Measurements from ENCODE around the gene LOXL1. TPM values are rescaled to one million over a fixed set of nuclear protein-coding genes. Genes with fewer than 3 reads are reported as not detected.

Gene LOXL1
- polyA plus RNA-seq, 2 donors = 7.2 to 9.6 TPM

DNA sequence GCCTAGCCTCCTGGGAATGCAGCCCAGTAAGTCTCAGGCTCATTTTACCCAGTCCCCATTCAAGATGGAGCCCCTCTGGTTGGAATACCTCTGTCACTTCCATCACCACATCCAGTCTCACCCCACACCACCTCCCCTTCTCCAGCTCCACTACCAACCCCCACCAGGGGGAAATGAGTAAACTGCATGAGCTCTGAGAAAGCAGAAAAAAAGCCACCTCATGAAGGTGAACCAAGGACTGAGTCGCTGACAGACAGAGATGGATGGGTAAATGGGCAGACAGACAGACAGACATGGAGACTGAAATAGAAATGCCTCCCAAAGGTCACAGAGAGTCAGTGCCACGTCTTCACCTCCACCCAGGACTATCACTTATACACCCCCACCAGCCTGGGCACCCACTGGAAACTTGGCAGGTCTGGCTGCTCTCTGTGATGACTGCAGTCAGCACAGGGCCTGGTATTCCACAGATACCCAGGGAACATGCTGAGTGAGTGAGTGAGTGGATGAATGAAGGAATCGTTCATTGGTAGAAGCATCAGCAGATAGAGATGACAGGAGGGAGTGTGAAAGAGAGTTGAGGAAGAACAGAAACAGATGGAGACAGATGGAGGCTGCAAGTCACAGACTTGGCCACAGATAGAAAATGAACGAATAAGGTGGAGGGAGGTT, 4.9 kb upstream of the LOXL1 start:
- Histone ChIP-seq H3K36me3 (ENCODE audit: control insufficient read depth in 2 of 2, insufficient read depth in 2 of 2, low read length in 1 of 2) (no peaks in the 10 kb centered on the region), H3K4me1 (ENCODE audit: control insufficient read depth in 2 of 2, insufficient read depth in 2 of 2, low read length in 1 of 2) (peaks cover 0 to 20% of the 10 kb centered on the region in 2 donors), H3K27ac (ENCODE audit: low read depth in 2 of 2, low read length in 1 of 2) (no peak overlapping the region)

DNA sequence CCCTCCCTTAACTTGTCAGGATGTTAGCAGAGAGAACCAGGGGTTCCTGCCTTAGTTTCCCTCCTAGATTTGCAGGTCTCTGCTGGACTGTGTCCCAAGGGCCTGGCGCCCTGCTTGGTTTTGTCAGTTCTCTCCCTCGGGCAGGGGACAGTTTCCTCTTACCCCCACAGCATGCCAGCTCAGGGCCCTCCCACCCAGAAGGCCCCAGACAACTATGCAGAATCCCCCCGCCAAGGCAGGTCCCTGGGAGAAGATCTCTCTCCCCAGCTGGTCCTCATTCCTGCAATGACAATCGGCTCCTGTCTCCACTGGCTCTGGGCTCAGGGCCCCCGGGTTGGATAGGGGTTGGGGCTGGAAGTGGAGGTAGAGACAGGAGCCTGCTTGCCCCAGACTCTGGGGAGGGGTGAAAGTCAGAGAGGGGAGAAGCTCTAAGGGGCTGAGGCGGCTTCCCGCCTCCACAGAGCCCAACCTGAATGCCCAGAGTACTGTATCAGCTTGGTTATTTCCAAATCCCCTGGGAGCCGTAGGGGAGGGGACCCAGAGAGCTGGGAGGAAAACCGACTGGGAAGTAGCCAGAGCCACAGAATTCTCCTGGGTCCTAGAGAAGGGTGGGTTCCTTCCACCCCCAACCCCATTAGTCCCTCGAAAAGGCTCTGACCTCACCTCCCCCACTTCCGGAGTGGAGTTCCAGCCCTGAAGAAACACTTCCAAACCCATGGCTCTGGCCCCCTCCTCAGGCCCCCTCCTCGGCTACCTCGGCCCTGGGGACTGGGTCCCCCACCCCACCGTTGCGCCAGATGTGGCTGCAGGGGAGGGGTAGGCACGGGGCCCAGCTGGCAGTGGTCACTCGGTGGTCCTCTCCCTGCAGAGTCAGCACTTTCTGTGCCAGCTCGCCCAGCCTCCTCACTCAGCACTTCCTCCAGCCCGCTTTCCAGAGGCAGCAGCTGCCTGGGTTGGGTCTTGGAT, 3.8 kb upstream of the LOXL1 start:
- Histone ChIP-seq H3K27me3 (ENCODE audit: control insufficient read depth in 1 of 2, insufficient read depth in 2 of 2, low read length in 2 of 2) (no peaks in the 10 kb centered on the region), H3K4me1 (ENCODE audit: control insufficient read depth in 2 of 2, insufficient read depth in 2 of 2, low read length in 1 of 2) (peaks cover 0 to 27% of the 10 kb centered on the region in 2 donors), H3K36me3 (ENCODE audit: control insufficient read depth in 2 of 2, insufficient read depth in 2 of 2, low read length in 1 of 2) (no peaks in the 10 kb centered on the region), H3K4me3 (ENCODE audit: low read depth in 1 of 2, low read length in 2 of 2) (no peak overlapping the region), H3K27ac (ENCODE audit: low read depth in 2 of 2, low read length in 1 of 2) (peak overlapping the region; percentile 48 to 66), H3K9me3 (ENCODE audit: control insufficient read depth in 2 of 2, insufficient read depth in 1 of 2, low read depth in 1 of 2, low read length in 1 of 2) (peaks cover 0 to 3% of the 10 kb centered on the region in 2 donors)
- 37 to 48% methylated on average over 18 to 19 of the region's 19 CpGs for WGBS, 2 donors

More for the DNA sequence above, 4.9 kb upstream of the LOXL1 start:
- H3K4me3 ChIP-seq (ENCODE audit: low read depth in 1 of 2, low read length in 2 of 2) = no peak overlapping the region
- H3K27me3 ChIP-seq (ENCODE audit: control insufficient read depth in 1 of 2, insufficient read depth in 2 of 2, low read length in 2 of 2) = no peaks in the 10 kb centered on the region
- 71 to 79% methylated on average over 4 of the region's 4 CpGs for WGBS, 2 donors
- H3K9me3 ChIP-seq (ENCODE audit: control insufficient read depth in 2 of 2, insufficient read depth in 1 of 2, low read depth in 1 of 2, low read length in 1 of 2) = no peaks in the 10 kb centered on the region

DNA sequence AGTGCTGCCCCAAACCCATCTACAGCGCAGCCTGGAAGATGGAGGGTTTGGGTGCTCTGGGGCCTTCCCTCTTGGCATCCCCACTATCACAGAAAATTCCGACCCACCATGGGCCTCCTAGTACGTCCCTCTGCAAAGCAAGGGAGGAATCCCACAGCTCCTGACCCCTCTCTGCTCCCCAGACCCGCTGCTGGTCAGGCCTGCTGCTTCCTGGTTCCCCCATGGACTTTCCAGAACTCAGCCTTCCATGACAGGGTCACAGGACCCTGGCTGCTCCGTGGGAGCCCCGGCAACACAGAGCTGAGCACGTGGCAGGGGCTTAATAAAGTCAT, 3.1 kb upstream of the LOXL1 start:
- WGBS, 2 donors = 63 to 68% methylated on average over 7 of the region's 7 CpGs
- no peaks in the 10 kb centered on the region for H3K27me3 ChIP-seq (ENCODE audit: control insufficient read depth in 1 of 2, insufficient read depth in 2 of 2, low read length in 2 of 2)
- peaks cover 0 to 3% of the 10 kb centered on the region in 2 donors for H3K9me3 ChIP-seq (ENCODE audit: control insufficient read depth in 2 of 2, insufficient read depth in 1 of 2, low read depth in 1 of 2, low read length in 1 of 2)
- no peak overlapping the region for H3K4me3 ChIP-seq (ENCODE audit: low read depth in 1 of 2, low read length in 2 of 2)
- H3K27ac ChIP-seq (ENCODE audit: low read depth in 2 of 2, low read length in 1 of 2) = peak overlapping the region; percentile 48 to 66
- peaks cover 0 to 30% of the 10 kb centered on the region in 2 donors for H3K4me1 ChIP-seq (ENCODE audit: control insufficient read depth in 2 of 2, insufficient read depth in 2 of 2, low read length in 1 of 2)
- no peaks in the 10 kb centered on the region for H3K36me3 ChIP-seq (ENCODE audit: control insufficient read depth in 2 of 2, insufficient read depth in 2 of 2, low read length in 1 of 2)

DNA sequence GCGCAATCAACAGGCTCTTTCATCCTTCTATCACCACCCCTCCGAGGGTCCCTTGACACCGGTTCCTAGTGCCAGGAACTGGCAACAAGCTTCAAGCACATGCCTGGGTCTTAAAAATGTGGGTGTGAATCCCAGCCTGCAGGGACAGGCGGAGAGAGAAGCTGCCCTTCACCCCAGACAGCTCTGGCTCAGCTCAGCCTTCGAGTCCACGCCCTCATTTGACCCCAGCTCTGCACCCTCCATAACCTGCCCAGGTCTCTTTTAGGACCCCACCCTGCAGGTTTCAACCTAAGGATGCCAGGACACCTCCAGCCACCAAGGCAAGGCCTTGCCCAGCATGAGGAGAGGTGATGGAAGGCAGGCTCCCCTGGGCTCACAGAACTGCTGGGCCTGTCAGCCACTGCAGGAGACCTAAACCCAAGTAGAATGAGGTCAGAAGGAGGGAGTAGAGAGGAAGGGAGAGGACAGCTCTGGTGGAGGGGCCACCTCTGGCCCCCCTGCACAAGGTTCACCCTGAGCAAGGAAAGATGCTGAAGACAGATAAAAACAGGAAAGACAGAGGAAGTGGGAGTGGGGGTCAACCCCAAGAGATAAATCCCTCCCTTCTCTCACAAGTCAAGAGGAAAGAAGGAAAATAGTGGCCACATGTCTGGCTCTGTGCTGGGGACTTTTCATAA, 2.6 kb upstream of the LOXL1 start:
- Histone ChIP-seq H3K4me3 (ENCODE audit: low read depth in 1 of 2, low read length in 2 of 2) (no peak overlapping the region), H3K27me3 (ENCODE audit: control insufficient read depth in 1 of 2, insufficient read depth in 2 of 2, low read length in 2 of 2) (no peaks in the 10 kb centered on the region), H3K27ac (ENCODE audit: low read depth in 2 of 2, low read length in 1 of 2) (peak overlapping the region; percentile 48 to 79), H3K36me3 (ENCODE audit: control insufficient read depth in 2 of 2, insufficient read depth in 2 of 2, low read length in 1 of 2) (no peaks in the 10 kb centered on the region), H3K9me3 (ENCODE audit: control insufficient read depth in 2 of 2, insufficient read depth in 1 of 2, low read depth in 1 of 2, low read length in 1 of 2) (peaks cover 0 to 3% of the 10 kb centered on the region in 2 donors), H3K4me1 (ENCODE audit: control insufficient read depth in 2 of 2, insufficient read depth in 2 of 2, low read length in 1 of 2) (peaks cover 0 to 32% of the 10 kb centered on the region in 2 donors)
- whole genome bisulfite sequencing, 2 donors = 49 to 59% methylated on average over 6 of the region's 6 CpGs

DNA sequence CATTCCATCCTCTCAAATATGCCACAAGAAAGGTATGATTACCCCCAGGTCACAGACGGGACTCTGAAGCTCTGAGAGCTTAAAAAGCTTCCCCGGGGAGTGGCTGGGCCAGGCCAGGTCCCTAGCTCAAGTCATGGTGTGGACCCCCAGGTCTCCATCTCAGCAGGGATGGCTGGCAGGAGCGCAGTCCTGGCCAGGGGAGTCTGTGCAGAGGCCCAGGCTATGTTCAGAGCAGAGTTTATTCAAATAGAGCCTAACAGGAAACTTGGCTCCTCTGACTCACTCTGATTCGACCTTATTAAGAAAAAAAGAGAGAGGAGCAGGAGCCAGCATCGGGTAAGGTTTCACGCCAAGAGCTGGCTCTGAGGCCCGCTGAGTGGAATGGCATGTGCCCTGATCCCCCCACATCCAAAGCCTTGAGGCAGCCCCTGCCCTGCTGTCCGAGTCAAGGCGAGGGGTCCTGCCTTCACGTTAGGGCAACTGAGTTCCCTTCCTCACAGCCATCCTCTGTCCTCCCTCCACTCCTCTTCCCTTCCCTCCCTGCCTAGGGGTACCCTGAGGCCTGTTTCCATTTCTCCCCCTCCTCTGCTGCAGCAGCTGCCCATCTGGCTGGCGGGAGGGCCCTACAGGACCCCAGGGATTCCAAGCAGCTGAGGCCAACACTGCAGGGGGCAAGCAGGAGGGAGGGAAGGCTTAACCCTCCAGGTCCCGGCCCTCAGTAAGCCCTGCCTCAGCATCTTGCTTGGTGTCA, 1.9 kb upstream of the LOXL1 start:
- Histone ChIP-seq H3K4me1 (ENCODE audit: control insufficient read depth in 2 of 2, insufficient read depth in 2 of 2, low read length in 1 of 2) (peaks cover 0 to 32% of the 10 kb centered on the region in 2 donors), H3K27me3 (ENCODE audit: control insufficient read depth in 1 of 2, insufficient read depth in 2 of 2, low read length in 2 of 2) (no peaks in the 10 kb centered on the region), H3K27ac (ENCODE audit: low read depth in 2 of 2, low read length in 1 of 2) (peak overlapping the region; percentile 79), H3K4me3 (ENCODE audit: low read depth in 1 of 2, low read length in 2 of 2) (no peak overlapping the region), H3K36me3 (ENCODE audit: control insufficient read depth in 2 of 2, insufficient read depth in 2 of 2, low read length in 1 of 2) (no peaks in the 10 kb centered on the region), H3K9me3 (ENCODE audit: control insufficient read depth in 2 of 2, insufficient read depth in 1 of 2, low read depth in 1 of 2, low read length in 1 of 2) (peaks cover 0 to 3% of the 10 kb centered on the region in 2 donors)
- 10 to 29% methylated on average over 12 of the region's 12 CpGs for WGBS, 2 donors

DNA sequence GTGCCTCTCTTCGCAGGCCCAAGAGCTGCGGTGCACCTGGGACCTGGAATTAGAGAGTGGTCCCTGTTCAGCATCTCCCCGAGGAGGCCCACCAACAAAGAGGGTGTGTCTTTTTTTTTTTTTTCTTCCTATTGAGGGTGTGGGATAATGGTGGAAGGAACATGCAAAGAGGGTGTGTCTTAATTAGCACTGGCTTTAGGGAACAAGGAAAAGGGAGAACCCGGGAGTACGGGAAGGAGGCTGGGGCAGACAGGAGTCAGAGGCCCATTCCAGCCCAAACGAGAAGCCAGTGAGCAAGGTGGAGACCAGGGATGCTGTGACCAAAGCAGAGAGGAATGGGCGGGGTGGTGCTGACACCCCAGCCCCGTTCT, 429 bp upstream of the LOXL1 start:
- Histone ChIP-seq H3K4me1 (ENCODE audit: control insufficient read depth in 2 of 2, insufficient read depth in 2 of 2, low read length in 1 of 2) (peaks cover 0 to 38% of the 10 kb centered on the region in 2 donors), H3K27me3 (ENCODE audit: control insufficient read depth in 1 of 2, insufficient read depth in 2 of 2, low read length in 2 of 2) (no peaks in the 10 kb centered on the region), H3K9me3 (ENCODE audit: control insufficient read depth in 2 of 2, insufficient read depth in 1 of 2, low read depth in 1 of 2, low read length in 1 of 2) (peaks cover 0 to 3% of the 10 kb centered on the region in 2 donors), H3K27ac (ENCODE audit: low read depth in 2 of 2, low read length in 1 of 2) (peak overlapping the region; percentile 77 to 80), H3K36me3 (ENCODE audit: control insufficient read depth in 2 of 2, insufficient read depth in 2 of 2, low read length in 1 of 2) (no peaks in the 10 kb centered on the region), H3K4me3 (ENCODE audit: low read depth in 1 of 2, low read length in 2 of 2) (peak overlapping the region; percentile 10 to 53)
- 48 to 49% methylated on average over 8 of the region's 8 CpGs for WGBS, 2 donors

DNA sequence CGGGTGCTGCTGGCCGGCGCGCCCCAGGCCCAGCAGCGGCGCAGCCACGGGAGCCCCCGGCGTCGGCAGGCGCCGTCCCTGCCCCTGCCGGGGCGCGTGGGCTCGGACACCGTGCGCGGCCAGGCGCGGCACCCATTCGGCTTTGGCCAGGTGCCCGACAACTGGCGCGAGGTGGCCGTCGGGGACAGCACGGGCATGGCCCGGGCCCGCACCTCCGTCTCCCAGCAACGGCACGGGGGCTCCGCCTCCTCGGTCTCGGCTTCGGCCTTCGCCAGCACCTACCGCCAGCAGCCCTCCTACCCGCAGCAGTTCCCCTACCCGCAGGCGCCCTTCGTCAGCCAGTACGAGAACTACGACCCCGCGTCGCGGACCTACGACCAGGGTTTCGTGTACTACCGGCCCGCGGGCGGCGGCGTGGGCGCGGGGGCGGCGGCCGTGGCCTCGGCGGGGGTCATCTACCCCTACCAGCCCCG, 777 bp downstream of the LOXL1 start:
- Histone ChIP-seq H3K9me3 (ENCODE audit: control insufficient read depth in 2 of 2, insufficient read depth in 1 of 2, low read depth in 1 of 2, low read length in 1 of 2) (peaks cover 0 to 3% of the 10 kb centered on the region in 2 donors), H3K36me3 (ENCODE audit: control insufficient read depth in 2 of 2, insufficient read depth in 2 of 2, low read length in 1 of 2) (no peaks in the 10 kb centered on the region), H3K27ac (ENCODE audit: low read depth in 2 of 2, low read length in 1 of 2) (peak overlapping the region; percentile 77 to 80), H3K4me1 (ENCODE audit: control insufficient read depth in 2 of 2, insufficient read depth in 2 of 2, low read length in 1 of 2) (peaks cover 0 to 38% of the 10 kb centered on the region in 2 donors), H3K27me3 (ENCODE audit: control insufficient read depth in 1 of 2, insufficient read depth in 2 of 2, low read length in 2 of 2) (no peaks in the 10 kb centered on the region), H3K4me3 (ENCODE audit: low read depth in 1 of 2, low read length in 2 of 2) (peak overlapping the region; percentile 53 to 64)
- WGBS, 2 donors = 1 to 2% methylated on average over 50 to 65 of the region's 65 CpGs

DNA sequence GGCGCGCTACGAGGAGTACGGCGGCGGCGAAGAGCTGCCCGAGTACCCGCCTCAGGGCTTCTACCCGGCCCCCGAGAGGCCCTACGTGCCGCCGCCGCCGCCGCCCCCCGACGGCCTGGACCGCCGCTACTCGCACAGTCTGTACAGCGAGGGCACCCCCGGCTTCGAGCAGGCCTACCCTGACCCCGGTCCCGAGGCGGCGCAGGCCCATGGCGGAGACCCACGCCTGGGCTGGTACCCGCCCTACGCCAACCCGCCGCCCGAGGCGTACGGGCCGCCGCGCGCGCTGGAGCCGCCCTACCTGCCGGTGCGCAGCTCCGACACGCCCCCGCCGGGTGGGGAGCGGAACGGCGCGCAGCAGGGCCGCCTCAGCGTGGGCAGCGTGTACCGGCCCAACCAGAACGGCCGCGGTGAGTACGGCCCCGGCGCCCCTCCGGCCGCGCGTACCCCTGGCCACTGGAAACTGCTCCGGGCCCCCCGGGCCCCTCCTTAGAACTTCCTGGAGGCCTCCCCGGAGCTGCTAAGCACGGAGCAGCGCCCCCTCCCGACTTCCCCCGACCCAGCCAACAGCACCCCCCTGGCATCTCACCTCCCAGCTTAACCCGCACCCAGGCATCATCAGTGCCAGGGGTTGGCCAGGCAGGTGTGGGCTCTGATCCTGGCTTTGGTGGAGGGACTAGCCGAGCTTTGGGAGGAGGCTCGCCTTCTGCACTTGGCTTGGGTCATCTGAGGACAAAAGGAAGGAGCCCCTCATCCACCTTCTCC, 1.4 kb downstream of the LOXL1 start:
- Histone ChIP-seq H3K4me1 (ENCODE audit: control insufficient read depth in 2 of 2, insufficient read depth in 2 of 2, low read length in 1 of 2) (peaks cover 0 to 38% of the 10 kb centered on the region in 2 donors), H3K4me3 (ENCODE audit: low read depth in 1 of 2, low read length in 2 of 2) (peak overlapping the region; percentile 53 to 64), H3K27ac (ENCODE audit: low read depth in 2 of 2, low read length in 1 of 2) (peak overlapping the region; percentile 77 to 80), H3K9me3 (ENCODE audit: control insufficient read depth in 2 of 2, insufficient read depth in 1 of 2, low read depth in 1 of 2, low read length in 1 of 2) (peaks cover 0 to 3% of the 10 kb centered on the region in 2 donors), H3K36me3 (ENCODE audit: control insufficient read depth in 2 of 2, insufficient read depth in 2 of 2, low read length in 1 of 2) (no peaks in the 10 kb centered on the region), H3K27me3 (ENCODE audit: control insufficient read depth in 1 of 2, insufficient read depth in 2 of 2, low read length in 2 of 2) (no peaks in the 10 kb centered on the region)
- WGBS, 2 donors = 0 to 1% methylated on average over 39 to 78 of the region's 78 CpGs

Data from esophagus (tissue), 2 donors.